Fibroblast of gingiva (primary cell): ENCODE results near the gene NNAT.

Experiments used
- DNase-seq: peaks from one replicate; pipeline ENCODE4 v3.0.0-alpha.2; 2011; ENCODE audit warnings: low read depth

Gene NNAT

GRCh38 chr20:37567671-37568588, 46.9 kb downstream of the NNAT start:
- no peak for DNase-seq

GRCh38 chr20:37570419-37570818, 49.4 kb downstream of the NNAT start:
- DNase-seq, result no peak

DNA sequence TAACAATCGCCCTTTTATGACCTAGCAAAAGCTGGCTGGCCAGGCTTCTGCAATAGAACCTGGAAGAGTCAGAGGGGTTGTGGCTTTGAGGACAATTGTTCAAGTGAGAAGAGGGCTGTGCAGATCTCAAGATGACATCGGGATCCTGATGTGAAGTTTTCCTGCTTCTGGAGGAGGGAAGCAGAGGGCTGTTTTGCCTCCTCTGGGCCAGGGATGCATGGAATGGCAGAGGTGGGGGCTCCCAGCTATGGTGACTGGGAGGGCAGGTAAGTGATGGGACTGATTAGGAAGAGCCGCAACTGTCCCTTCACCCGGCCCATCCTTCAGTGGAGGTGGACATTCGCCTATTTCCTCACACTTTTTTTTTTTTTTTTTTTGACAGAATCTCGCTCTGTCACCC, 50.0 kb downstream of the NNAT start:
- no peak for DNase-seq
